Occipital lobe (tissue), 2 donors: Measurements from ENCODE around the gene IFT122. TPM values are rescaled to one million over a fixed set of nuclear protein-coding genes. Genes with fewer than 3 reads are reported as not detected.
"Not testable (repeated sequence)": the region's sequence is repeated elsewhere in the genome, so short reads cannot be mapped to it uniquely, and the experiment has no call there.

ENCODE experiments used
- DNase-seq: peaks from one replicate; lab custom pipeline; 2025; lab: John Stamatoyannopoulos, UW
- total RNA-seq: library from RNA; depleted of rRNA; stranded (reverse); fragments of >200 nt; gene quantifications from one replicate; pipeline ENCODE4 v1.2.3, GENCODE V29; 2014

The IFT122 gene
- total RNA-seq, 1 donor from 2014 or later: 23.7 TPM

GRCh38 chr3:129492691-129493090 is 52.7 kb downstream of the IFT122 start:
- DNase-seq: no peak

- no peak for DNase-seq
Observed at GRCh38 chr3:129493206-129493605, 53.2 kb downstream of the IFT122 start.

GRCh38 chr3:129494499-129494898 is 54.5 kb downstream of the IFT122 start:
- DNase-seq: not testable (repeated sequence)

- not testable (repeated sequence) for DNase-seq
Observed at GRCh38 chr3:129495006-129495639, 55.1 kb downstream of the IFT122 start.

- not testable (repeated sequence) for DNase-seq
Observed at GRCh38 chr3:129497876-129498275, 57.9 kb downstream of the IFT122 start.

- peak; percentile 19 for DNase-seq
Observed at GRCh38 chr3:129498603-129499488, 58.8 kb downstream of the IFT122 start.

- not testable (repeated sequence) for DNase-seq
Observed at GRCh38 chr3:129499604-129500333, 59.7 kb downstream of the IFT122 start.

GRCh38 chr3:129500334-129500658 is 60.3 kb downstream of the IFT122 start:
- DNase-seq: no peak

GRCh38 chr3:129501630-129502029 is 61.6 kb downstream of the IFT122 start:
- DNase-seq: no peak

GRCh38 chr3:129502641-129503408 is 62.8 kb downstream of the IFT122 start:
- DNase-seq: no peak

GRCh38 chr3:129503471-129504291 is 63.7 kb downstream of the IFT122 start:
- no peak for DNase-seq

- DNase-seq: no peak
Observed at GRCh38 chr3:129504471-129505100, 64.6 kb downstream of the IFT122 start.

GRCh38 chr3:129505341-129505740 is 65.3 kb downstream of the IFT122 start:
- DNase-seq: no peak

GRCh38 chr3:129506231-129506742 is 66.3 kb downstream of the IFT122 start:
- peak; percentile 61 for DNase-seq

GRCh38 chr3:129507181-129507831 is 67.3 kb downstream of the IFT122 start:
- DNase-seq: peak; percentile 68

- no peak for DNase-seq
Observed at GRCh38 chr3:129512595-129512994, 72.6 kb downstream of the IFT122 start.

GRCh38 chr3:129513705-129514104 is 73.7 kb downstream of the IFT122 start:
- no peak for DNase-seq

GRCh38 chr3:129514110-129514509 is 74.1 kb downstream of the IFT122 start:
- DNase-seq: no peak

- DNase-seq: no peak
Observed at GRCh38 chr3:129514563-129514962, 74.5 kb downstream of the IFT122 start.
